Measurements from ENCODE around the gene MSANTD1.

Gene MSANTD1

GRCh38 chr4:3263876-3264193 lies 14.9 kb downstream of the MSANTD1 start:
- no peak for DNase-seq (ENCODE audit: low read depth)

- no peak for DNase-seq (ENCODE audit: low read depth)
Measured at GRCh38 chr4:3266076-3266475, 17.1 kb downstream of the MSANTD1 start.

GRCh38 chr4:3267576-3268394 lies 18.8 kb downstream of the MSANTD1 start:
- DNase-seq (ENCODE audit: low read depth), result no peak

GRCh38 chr4:3268395-3269104 lies 19.6 kb downstream of the MSANTD1 start:
- no peak for DNase-seq (ENCODE audit: low read depth)

- DNase-seq (ENCODE audit: low read depth), result no peak
Measured at GRCh38 chr4:3269105-3269927, 20.4 kb downstream of the MSANTD1 start.

GRCh38 chr4:3269991-3270611 lies 21.1 kb downstream of the MSANTD1 start:
- no peak for DNase-seq (ENCODE audit: low read depth)

- no peak for DNase-seq (ENCODE audit: low read depth)
Measured at GRCh38 chr4:3271131-3271530, 22.2 kb downstream of the MSANTD1 start.

GRCh38 chr4:3276986-3277385 lies 28.0 kb downstream of the MSANTD1 start:
- no peak for DNase-seq (ENCODE audit: low read depth)

GRCh38 chr4:3280466-3280865 lies 31.5 kb downstream of the MSANTD1 start:
- DNase-seq (ENCODE audit: low read depth), result no peak

GRCh38 chr4:3283483-3283882 lies 34.5 kb downstream of the MSANTD1 start:
- DNase-seq (ENCODE audit: low read depth), result no peak

GRCh38 chr4:3283916-3284315 lies 35.0 kb downstream of the MSANTD1 start:
- no peak for DNase-seq (ENCODE audit: low read depth)

- no peak for DNase-seq (ENCODE audit: low read depth)
Measured at GRCh38 chr4:3284734-3285557, 36.0 kb downstream of the MSANTD1 start.

GRCh38 chr4:3285558-3286334 lies 36.8 kb downstream of the MSANTD1 start:
- DNase-seq (ENCODE audit: low read depth), result no peak

- DNase-seq (ENCODE audit: low read depth), result no peak
Measured at GRCh38 chr4:3286335-3287175, 37.6 kb downstream of the MSANTD1 start.

GRCh38 chr4:3287271-3287971 lies 38.5 kb downstream of the MSANTD1 start:
- no peak for DNase-seq (ENCODE audit: low read depth)

GRCh38 chr4:3287972-3288570 lies 39.1 kb downstream of the MSANTD1 start:
- DNase-seq (ENCODE audit: low read depth), result no peak

GRCh38 chr4:3288571-3289094 lies 39.7 kb downstream of the MSANTD1 start:
- DNase-seq (ENCODE audit: low read depth), result no peak

- DNase-seq (ENCODE audit: low read depth), result no peak
Measured at GRCh38 chr4:3290476-3290875, 41.5 kb downstream of the MSANTD1 start.
